Measurements from ENCODE around the gene CYTH4. TPM values are rescaled to one million over a fixed set of nuclear protein-coding genes. Genes with fewer than 3 reads are reported as not detected.

CYTH4 gene
- total and polyA plus RNA-seq, 2 of the 8 experiments (the other 6 are each of a cell fraction or from before 2014, with no cell fraction given) = 0.09 TPM; not detected in 1

DNA sequence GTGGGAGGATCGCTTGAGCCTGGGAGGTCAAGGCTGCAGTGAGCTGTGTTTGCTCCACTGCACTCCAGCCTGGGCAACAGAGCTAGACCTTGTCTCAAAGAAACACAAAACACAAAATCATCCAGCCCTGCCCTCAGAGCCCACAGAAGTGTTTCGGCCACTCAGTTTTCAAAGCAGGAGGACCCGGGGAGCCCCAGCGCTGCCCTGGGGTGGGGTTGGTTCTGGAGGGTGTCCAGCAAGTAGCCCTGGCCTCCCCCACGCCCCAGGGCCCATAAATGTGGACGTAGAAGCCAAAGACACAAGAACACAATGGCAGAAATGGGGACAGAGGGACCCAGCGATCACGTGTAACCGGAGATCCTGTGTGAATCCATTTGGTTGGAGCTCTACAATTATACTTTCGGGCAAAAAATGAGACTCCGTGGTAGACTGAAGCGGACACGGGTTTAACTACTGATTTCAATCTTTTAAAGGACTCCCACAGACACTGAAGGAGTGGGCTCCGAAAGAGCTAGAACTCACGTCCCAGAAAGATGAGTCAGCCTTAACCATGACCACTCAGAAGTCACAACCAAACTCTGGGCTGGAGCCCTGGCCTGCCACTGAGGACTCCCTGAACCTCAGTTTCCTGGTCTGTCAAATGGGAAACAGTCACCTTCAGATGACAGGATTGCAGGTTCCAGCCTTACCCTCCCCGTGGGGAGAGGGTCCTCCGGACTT lies 9.0 kb upstream of the CYTH4 start:
- Histone ChIP-seq H4K20me1 (replicated peaks in 1 of 2; ENCODE audit: control insufficient read depth in 1 of 2, insufficient read depth in 2 of 2, low read length in 2 of 2) (no peaks in the 10 kb centered on the region), H3K4ac (replicated peaks; ENCODE audit: insufficient read length, low read depth, low read length) (no peak overlapping the region), H2BK120ac (replicated peaks; ENCODE audit: low read depth, low read length) (no peak overlapping the region), H2BK12ac (ENCODE audit: low read depth, low read length) (no peak overlapping the region), H2BK20ac (ENCODE audit: low read length) (no peak overlapping the region), H4K5ac (ENCODE audit: insufficient read length, low read depth, low read length) (no peak overlapping the region), H4K8ac (ENCODE audit: extremely low read depth, insufficient read depth, low read length) (no peak overlapping the region), H2BK15ac (ENCODE audit: low read length) (no peak overlapping the region), H3K14ac (ENCODE audit: insufficient read length) (no peak overlapping the region), H3K9ac (replicated peaks in 1 of 4; ENCODE audit: extremely low read depth in 1 of 4, low read depth in 3 of 4, low read length in 3 of 4) (no peak overlapping the region), H3K27me3 (replicated peaks in 1 of 4; ENCODE audit: control insufficient read depth in 3 of 4, extremely low read depth in 1 of 4, insufficient read depth in 3 of 4, low read length in 3 of 4) (no peaks in the 10 kb centered on the region), H2AFZ (ENCODE audit: low read length) (no peak overlapping the region), H3K79me2 (ENCODE audit: control insufficient read depth in 1 of 2, insufficient read depth in 2 of 2, low read length in 2 of 2) (no peaks in the 10 kb centered on the region), H3K27ac (ENCODE audit: low read depth, low read length) (no peak overlapping the region), H3K36me3 (ENCODE audit: control insufficient read depth in 2 of 4, insufficient read depth in 4 of 4, low read length in 3 of 4) (no peaks in the 10 kb centered on the region), H3K4me3 (ENCODE audit: extremely low read depth in 1 of 4, insufficient read depth in 2 of 4, low read depth in 3 of 4, low read length in 4 of 4) (no peak overlapping the region), H4K91ac (replicated peaks; ENCODE audit: insufficient read length, low read length) (no peak overlapping the region), H3K23me2 (ENCODE audit: low read depth, low read length) (0 out of 2 replicates have a peak, but pooled peaks cover 2% of the 10 kb centered on the region), H3K9me3 (ENCODE audit: insufficient read depth in 2 of 2, low read depth in 1 of 2, low read length in 1 of 2) (no peaks in the 10 kb centered on the region), H3K18ac (ENCODE audit: extremely low read depth, low read length) (no peak overlapping the region), H2BK5ac (ENCODE audit: low read depth, low read length) (no peak overlapping the region), H3K79me1 (ENCODE audit: low read depth, low read length) (no peaks in the 10 kb centered on the region), H3K56ac (replicated peaks; ENCODE audit: insufficient read length, low read depth, low read length) (no peak overlapping the region), H2AK5ac (ENCODE audit: low read depth, low read length) (no peak overlapping the region; the same call in 1 of the 2 replicates), H3K4me2 (ENCODE audit: insufficient read depth in 1 of 2, low read depth in 2 of 2, low read length in 2 of 2) (no peak overlapping the region), H3K23ac (ENCODE audit: insufficient read length) (no peak overlapping the region), H3K4me1 (replicated peaks in 1 of 4; ENCODE audit: control insufficient read depth in 3 of 4, insufficient read depth in 4 of 4, low read length in 3 of 4) (no peaks in the 10 kb centered on the region; a peak in 1 of 7 replicates)
- 88% methylated on average over 15 of the region's 17 CpGs; no CpG with 5 or more reads in 1 of the 2 experiments for WGBS, 2 experiments (ENCODE audit: extremely low coverage in 1 of 2, insufficient coverage in 1 of 2, insufficient read length in 1 of 2, insufficient replicate concordance in 2 of 2, low coverage in 1 of 2, low lambda C conversion rate in 2 of 2, missing lambda C conversion rate in 1 of 2)
- FAIRE-seq (no peak), DNase-seq (ENCODE audit: low read depth in 1 of 2, low spot score in 2 of 2) (no peak)
- ChIA-PET CTCF (ENCODE audit: partially characterized antibody) (interaction anchor here (0.6 to 6.9 kb wide), 7 partner anchors 9 to 875 kb away, joined by 3 to 48 read pairs (median 5); partner anchors contain the start of gene CYTH4), POLR2A (ENCODE audit: partially characterized antibody) (no interaction called here)

All from H1 (cell line).